ENCODE data around the gene SGMS2. TPM values are rescaled to one million over a fixed set of nuclear protein-coding genes. Genes with fewer than 3 reads are reported as not detected.

The SGMS2 gene
- polyA plus RNA-seq (ENCODE audit: insufficient read length in 3 of 3) = 10 to 100 TPM in 2 of 3 donors, 1 to 10 TPM in 1; 10.0 to 16.9 (median 13.2) TPM
- long read RNA-seq, donor 1, partial matches to known transcripts = 0 of 1 reads
- long read RNA-seq, donor 1, other reads (novel, unspliced or antisense) = 0 of 1 reads
- long read RNA-seq, donor 2 = 0 reads
- long read RNA-seq, donor 3 = 0 reads
- long read RNA-seq, donor 4, full-length matches to known transcripts = 3 of 3 reads
- long read RNA-seq, donor 4, partial matches to known transcripts = 0 of 3 reads
- long read RNA-seq, donor 4, other reads (novel, unspliced or antisense) = 0 of 3 reads
- long read RNA-seq, donor 5 = 0 reads
- long read RNA-seq, donor 6, partial matches to known transcripts = 0 of 1 reads
- long read RNA-seq, donor 6, other reads (novel, unspliced or antisense) = 0 of 1 reads
- long read RNA-seq, donor 7 = 0 reads
- long read RNA-seq, donor 8 = 0 reads
- long read RNA-seq, donor 9, full-length matches to known transcripts = 3 of 3 reads
- long read RNA-seq, donor 9, partial matches to known transcripts = 0 of 3 reads
- long read RNA-seq, donor 9, other reads (novel, unspliced or antisense) = 0 of 3 reads
- long read RNA-seq, donor 10 = 0 reads
- long read RNA-seq, donor 11, full-length matches to known transcripts = 1 of 1 reads
- long read RNA-seq, donor 11, partial matches to known transcripts = 0 of 1 reads
- long read RNA-seq, donor 11, other reads (novel, unspliced or antisense) = 0 of 1 reads
- long read RNA-seq, donor 12 = 0 reads
- long read RNA-seq, donor 13 = 0 reads
- long read RNA-seq, donor 14, full-length matches to known transcripts = 1 of 1 reads
- long read RNA-seq, donor 14, partial matches to known transcripts = 0 of 1 reads
- long read RNA-seq, donor 14, other reads (novel, unspliced or antisense) = 0 of 1 reads
- long read RNA-seq, donor 15 = 0 reads
- long read RNA-seq, donor 16, full-length matches to known transcripts = 4 of 4 reads
- long read RNA-seq, donor 16, partial matches to known transcripts = 0 of 4 reads
- long read RNA-seq, donor 16, other reads (novel, unspliced or antisense) = 0 of 4 reads

- DNase-seq (ENCODE audit: extremely low read depth in 1 of 11, low read depth in 9 of 11, low spot score in 4 of 11) = peak in 10 of 11 donors; percentile 45 to 63 (median 54)
These were observed at the start of gene SGMS2 for GRCh38 chr4:107824350-107825071. SGMS2 (plus strand) TSS chr4:107824932; CDS start chr4:107895554, 70,622 bp downstream.

GRCh38 chr4:107777890-107778289, 46.8 kb upstream of the SGMS2 start:
- no peak for DNase-seq (ENCODE audit: extremely low read depth in 1 of 11, low read depth in 9 of 11, low spot score in 4 of 11)

- DNase-seq (ENCODE audit: extremely low read depth in 1 of 11, low read depth in 9 of 11, low spot score in 4 of 11) = no peak
These were observed 45.8 kb upstream of the SGMS2 start for GRCh38 chr4:107778784-107779530.

DNA sequence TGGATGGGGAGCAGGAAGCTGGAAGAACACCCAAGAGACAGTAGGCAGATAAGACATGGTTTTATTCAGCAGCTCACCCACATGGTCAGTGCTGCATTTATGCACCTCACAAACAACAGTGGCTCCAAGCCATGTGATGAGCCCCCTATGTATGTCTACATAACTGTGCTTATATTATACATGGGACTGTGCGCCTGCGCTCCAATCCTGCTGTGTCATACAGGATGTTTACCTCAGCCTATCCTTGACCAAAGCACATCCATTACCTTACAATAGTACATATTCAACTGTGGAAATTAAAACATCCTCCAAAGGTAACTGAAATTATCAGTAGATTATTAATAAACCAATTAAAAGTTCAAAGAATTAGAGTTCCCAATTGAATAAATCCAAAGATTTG, 44.1 kb upstream of the SGMS2 start:
- DNase-seq (ENCODE audit: extremely low read depth in 1 of 11, low read depth in 9 of 11, low spot score in 4 of 11) = peak in 2 of 11 donors; percentile 1 to 8

GRCh38 chr4:107791902-107792301, 32.8 kb upstream of the SGMS2 start:
- no peak for DNase-seq (ENCODE audit: extremely low read depth in 1 of 11, low read depth in 9 of 11, low spot score in 4 of 11)

DNA sequence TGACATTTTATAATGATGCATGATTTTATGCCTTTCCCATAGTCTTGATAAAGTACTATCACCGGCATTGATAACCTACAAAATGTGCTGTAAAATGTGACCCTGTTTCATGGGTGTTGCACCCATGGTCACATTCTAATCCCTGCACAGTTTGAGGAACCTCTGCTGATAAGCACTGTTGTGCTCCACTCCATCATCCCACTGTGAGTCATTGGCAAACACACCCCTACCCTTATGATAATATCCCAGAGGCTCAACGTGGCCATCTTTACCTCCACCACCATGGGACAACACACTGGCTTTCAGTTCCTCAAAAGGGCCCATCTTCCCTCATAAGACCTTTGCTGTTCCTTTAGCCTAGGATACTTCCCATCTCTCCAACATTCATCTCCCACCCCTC, 32.0 kb upstream of the SGMS2 start:
- no peak for DNase-seq (ENCODE audit: extremely low read depth in 1 of 11, low read depth in 9 of 11, low spot score in 4 of 11)

DNA sequence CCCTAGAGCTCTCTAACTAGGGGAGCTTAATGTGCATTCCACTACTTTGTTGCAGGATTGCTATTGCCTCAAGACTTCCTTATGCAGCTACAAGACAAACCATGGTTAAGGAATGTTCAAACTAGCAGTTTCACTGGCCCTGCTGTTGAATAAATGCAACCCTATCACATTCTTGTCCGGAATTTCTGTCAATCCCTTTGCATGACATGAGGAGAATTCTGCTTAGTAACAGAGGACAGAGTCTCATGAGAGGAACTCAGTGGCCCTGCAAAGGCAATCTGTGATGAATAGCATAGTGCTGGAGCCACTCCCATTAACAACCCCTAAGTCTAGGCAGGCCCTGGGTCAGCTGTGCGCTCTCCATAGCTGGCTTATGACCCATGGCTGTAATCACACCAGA, 30.7 kb upstream of the SGMS2 start:
- no peak for DNase-seq (ENCODE audit: extremely low read depth in 1 of 11, low read depth in 9 of 11, low spot score in 4 of 11)

GRCh38 chr4:107799669-107800450, 24.9 kb upstream of the SGMS2 start:
- no peak for DNase-seq (ENCODE audit: extremely low read depth in 1 of 11, low read depth in 9 of 11, low spot score in 4 of 11)

DNA sequence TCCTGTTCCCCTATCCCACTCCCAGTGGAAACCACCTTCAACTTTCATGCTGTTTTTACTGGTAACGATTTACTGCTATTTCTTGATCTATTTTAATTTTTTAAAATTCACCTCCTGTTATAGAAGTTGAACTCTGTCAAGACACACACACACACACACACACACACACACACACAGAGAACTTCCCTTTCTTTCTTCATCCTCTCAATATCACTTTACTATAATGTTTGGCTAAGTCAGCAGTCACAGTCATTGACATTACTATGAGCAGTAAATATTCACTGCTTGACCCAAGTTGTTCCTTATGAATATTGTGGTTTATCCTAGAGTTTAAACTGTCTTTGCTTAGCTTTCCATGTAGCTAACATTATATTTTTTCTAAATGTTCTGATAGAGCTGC, 24.0 kb upstream of the SGMS2 start:
- no peak for DNase-seq (ENCODE audit: extremely low read depth in 1 of 11, low read depth in 9 of 11, low spot score in 4 of 11)

GRCh38 chr4:107801766-107802211, 22.9 kb upstream of the SGMS2 start:
- DNase-seq (ENCODE audit: extremely low read depth in 1 of 11, low read depth in 9 of 11, low spot score in 4 of 11) = no peak

DNA sequence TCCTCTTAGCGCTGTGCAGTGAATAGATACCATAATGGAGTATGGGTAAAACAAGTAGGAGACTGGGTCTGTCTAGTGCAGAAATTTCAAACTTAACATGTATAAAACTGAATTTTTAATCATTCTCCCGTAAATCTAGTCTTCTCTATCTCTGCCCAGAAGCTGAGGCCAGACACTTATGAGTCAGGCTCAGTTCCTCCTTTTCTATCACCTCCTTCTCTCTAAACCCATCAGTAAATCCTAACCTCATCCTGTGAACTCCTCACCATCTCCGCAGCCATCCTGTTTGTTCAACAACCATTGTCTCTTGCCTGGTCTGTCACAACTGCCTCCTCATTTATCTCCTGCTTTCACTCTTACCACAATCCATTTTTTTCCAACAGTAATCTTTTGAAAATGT, 19.8 kb upstream of the SGMS2 start:
- no peak for DNase-seq (ENCODE audit: extremely low read depth in 1 of 11, low read depth in 9 of 11, low spot score in 4 of 11)

DNA sequence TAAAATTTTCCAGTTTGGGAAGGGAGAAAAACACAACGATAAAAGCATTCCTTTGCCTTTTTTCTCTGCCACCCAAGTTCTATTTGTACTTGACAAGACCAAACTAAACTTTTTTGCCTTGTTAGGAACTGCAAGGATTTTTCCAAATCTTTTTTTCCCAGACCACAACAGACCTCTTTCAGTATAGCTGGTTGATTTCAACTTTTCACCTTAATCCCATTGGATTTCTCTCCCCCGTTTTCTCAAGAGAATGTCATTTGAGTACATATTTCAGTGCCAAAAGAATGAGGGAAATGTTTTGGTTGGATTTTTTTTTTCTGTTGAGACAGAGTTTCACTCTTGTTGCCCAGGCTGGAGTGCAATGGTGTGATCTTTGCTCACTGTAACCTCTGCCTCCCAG, 18.5 kb upstream of the SGMS2 start:
- DNase-seq (ENCODE audit: extremely low read depth in 1 of 11, low read depth in 9 of 11, low spot score in 4 of 11) = no peak

DNA sequence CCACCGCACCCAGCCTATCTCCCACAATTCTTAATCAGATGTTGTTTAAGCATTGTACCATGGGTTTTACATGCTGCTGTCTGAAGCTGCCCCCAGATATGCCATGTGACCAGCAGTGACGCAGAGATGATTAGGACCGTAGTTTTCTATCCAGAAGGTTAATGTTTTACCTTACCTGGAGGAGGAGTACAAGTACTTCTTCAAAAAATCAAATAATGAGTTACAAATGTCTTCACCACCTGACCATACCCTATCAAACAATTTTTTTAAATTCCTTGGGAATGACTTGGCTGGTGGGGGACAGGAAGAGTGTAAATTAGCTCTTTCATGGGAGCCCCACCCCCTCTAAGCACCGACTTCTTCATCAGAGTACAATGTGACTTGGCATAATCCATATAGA, 16.2 kb upstream of the SGMS2 start:
- DNase-seq (ENCODE audit: extremely low read depth in 1 of 11, low read depth in 9 of 11, low spot score in 4 of 11) = no peak

DNA sequence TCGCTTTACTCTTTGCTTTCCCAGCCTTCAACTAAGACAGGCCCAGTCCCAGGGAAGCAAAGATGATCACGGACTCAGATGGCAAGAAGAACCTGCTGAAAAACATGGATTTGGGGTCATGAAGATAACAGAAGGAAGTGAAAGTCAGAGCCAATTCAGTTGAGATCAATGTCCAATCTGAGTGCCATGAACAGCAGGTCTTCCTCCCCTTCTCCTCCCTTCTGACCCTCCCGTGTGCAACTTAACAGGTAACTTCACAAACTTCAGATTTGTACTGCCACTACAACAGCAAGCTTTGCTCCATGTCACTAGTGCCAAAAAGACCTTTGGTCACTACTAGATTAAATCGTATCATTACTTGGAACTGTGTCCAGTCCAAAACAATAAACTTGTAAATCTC, 15.5 kb upstream of the SGMS2 start:
- DNase-seq (ENCODE audit: extremely low read depth in 1 of 11, low read depth in 9 of 11, low spot score in 4 of 11) = no peak

- DNase-seq (ENCODE audit: extremely low read depth in 1 of 11, low read depth in 9 of 11, low spot score in 4 of 11) = no peak
These were observed 10.0 kb upstream of the SGMS2 start for GRCh38 chr4:107814758-107815157.

DNA sequence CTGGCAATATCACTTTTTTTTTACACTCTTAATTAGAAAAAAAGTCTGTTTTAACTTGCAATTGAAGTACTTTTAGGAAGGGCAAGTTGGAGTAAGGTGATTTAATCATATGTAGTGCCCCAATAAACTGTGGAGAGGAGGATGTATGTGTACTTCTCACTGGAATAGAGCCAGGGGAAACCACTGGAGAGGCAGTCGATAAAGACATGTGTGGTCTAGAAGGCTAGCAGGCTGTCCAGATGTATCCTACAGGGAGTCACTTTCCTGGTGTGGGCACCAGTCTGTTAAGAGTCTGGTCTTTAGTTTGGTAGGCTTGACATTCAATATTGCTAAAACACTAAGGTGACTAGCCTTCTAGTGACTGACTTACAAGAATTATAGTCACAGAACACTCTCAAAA, 9.6 kb upstream of the SGMS2 start:
- DNase-seq (ENCODE audit: extremely low read depth in 1 of 11, low read depth in 9 of 11, low spot score in 4 of 11) = no peak

GRCh38 chr4:107818301-107818910, 6.3 kb upstream of the SGMS2 start:
- DNase-seq (ENCODE audit: extremely low read depth in 1 of 11, low read depth in 9 of 11, low spot score in 4 of 11) = no peak
